HG02588 (cell line): ENCODE measurements around the gene ARID3A.
A peak's percentile ranks its signal among the peaks of the same experiment; 100 is the strongest.

Experiments used
- ATAC-seq: cut with Tn5 transposase; IDR thresholded peaks from one replicate; pipeline ENCODE4 v1.9.1; 2021; ENCODE audit warnings: mild to moderate bottlenecking, moderate library complexity; ENCODE audit not compliant: unreplicated experiment

The ARID3A gene

DNA sequence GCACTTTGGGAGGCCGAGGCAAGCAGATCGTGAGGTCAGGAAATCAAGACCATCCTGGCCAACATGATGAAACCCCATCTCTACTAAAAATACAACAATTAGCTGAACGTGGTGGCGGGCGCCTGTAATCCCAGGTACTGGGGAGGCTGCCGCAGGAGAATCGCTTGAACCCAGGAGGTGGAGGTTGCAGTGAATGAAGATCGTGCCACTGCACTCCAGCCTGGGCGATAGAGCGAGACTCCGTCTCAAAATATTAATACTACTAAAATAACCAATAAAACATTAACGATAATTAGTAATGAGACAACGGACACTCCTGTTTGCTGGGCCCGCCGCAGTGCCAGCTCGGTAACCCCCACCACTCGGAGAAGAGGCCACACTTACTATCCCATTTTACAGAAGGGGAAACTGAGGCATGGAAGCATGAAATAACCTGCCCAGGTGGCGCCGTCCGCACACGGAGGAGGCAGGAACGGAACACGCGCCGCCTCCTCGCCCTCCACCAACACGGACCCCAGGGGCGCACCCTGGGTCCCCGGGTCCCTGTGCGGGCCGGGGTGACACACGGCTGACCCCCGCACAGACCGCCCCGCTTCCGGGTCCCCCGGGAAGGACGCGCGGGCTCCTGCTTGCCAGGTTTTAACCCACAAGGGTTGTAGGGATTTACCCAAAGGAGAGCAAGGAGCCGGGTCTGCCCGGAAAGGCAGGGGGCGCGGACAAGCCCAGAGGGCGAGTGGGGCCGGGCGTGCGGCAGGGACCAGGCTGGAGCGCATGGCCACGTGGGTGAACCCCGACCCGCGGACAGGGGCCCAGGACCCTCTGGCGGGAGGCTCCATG is 14.4 kb upstream of the ARID3A start:
- ATAC-seq: no peak

DNA sequence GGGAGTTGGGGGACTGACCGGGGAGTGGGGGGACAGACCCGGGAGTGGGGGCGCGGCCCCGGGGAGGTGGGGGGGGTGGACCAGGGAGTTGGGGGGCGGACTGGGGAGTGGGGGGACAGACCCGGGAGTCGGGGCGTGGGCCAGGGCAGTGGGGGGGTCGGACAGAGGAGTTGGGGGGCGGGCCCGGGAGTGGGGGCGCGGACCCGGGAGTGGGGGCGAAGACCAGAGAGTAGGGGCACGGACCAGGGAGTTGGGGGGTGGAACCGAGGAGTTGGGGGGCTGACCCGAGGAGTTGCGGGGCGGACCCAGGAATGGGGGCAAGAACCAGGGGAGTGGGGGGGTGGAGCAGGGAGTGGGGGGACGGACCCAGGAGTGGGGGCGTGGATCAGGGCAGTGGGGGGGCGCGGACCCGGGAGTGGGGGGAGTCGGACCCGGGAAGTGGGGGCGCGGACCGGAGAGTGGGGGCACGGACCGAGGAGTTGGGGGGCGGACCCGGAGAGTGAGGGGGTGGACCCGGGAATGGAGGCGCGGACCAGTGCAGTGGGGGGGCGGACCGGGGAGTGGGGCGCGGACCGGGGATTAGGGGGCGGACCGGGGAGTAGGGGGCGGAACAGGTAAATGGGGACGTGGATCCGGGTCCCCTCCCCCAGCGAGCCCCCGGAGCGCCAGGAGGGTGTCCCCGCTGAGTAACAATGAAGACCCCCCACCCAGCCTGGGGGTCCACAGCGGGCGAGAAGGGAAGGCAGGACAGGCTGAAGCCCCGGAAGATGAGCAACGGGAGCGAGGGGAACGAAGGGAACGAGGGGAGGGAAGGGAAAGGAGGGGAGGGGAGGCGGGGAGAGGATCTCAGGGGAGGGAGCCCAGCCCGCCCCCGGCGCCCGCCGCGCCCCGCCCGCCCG is 13.4 kb upstream of the ARID3A start:
- no peak for ATAC-seq

DNA sequence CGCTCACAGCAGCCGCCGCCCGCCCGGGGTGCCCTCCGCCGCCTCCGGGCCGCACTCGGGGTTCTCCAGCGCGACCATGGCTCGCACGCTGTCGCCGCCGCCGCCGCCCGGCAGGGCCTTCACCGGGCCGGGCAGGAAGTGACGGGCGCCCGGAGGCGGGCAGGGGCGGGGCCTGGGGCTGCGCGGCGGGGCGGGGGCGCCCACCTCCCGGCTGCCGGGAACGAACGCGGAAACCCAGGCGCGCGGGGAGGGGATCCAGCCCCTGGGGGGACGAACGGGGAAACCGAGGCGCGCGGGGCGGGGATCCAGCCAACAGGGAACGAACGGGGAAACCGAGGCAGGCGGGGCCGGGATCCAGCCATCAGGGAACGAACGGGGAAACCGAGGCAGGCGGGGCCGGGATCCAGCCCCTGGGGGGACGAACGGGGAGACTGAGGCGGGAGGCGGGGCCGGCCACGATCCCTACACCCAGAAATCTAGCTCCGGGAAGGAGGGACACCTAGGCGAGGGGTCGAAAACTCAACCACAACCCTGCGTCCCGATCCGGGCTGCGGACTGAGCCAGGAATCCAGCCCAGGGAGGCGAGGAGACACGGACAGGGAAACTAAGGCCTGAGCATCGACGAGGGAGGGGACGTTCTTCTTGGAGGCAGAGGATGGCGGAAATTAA is 12.6 kb upstream of the ARID3A start, which contains the start of gene R3HDM4:
R3HDM4 (minus strand) TSS at position 140 of the 669 bp plus-strand sequence; CDS start at position 78, 62 bp downstream.
- peak; percentile 48 for ATAC-seq

DNA sequence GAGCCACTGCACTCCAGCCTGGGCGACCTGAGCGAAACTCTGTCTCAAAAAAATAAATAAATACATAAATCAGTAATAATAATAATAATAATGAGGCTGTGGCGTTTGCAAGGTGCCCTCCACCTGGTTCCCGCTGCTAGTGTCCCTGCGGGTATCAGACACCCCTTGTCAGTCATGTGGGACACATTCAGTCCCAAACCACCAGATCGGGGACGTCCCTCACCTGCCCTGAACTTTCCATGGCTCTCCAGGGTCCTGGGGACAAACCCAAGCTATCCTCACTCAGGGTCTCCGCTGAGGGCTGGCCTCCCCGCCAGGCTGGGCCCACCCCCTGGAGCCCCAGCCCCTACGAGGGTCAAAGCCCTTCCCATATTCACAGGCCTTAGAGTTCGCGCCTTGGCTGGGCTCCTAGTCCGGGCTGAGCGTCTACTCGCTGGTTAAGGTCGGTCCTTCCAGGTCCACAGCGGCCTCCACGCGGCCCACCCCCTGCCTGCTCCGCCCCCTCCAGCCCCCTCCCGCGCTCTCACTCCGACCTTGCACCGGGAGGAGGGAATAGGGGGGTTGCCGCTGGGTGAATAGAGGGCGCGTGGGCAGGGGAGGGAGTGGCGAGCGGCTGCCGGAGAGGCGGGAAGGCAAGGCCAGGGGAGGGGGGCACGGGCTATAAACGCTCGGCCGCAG is 9.1 kb upstream of the ARID3A start:
- no peak for ATAC-seq

DNA sequence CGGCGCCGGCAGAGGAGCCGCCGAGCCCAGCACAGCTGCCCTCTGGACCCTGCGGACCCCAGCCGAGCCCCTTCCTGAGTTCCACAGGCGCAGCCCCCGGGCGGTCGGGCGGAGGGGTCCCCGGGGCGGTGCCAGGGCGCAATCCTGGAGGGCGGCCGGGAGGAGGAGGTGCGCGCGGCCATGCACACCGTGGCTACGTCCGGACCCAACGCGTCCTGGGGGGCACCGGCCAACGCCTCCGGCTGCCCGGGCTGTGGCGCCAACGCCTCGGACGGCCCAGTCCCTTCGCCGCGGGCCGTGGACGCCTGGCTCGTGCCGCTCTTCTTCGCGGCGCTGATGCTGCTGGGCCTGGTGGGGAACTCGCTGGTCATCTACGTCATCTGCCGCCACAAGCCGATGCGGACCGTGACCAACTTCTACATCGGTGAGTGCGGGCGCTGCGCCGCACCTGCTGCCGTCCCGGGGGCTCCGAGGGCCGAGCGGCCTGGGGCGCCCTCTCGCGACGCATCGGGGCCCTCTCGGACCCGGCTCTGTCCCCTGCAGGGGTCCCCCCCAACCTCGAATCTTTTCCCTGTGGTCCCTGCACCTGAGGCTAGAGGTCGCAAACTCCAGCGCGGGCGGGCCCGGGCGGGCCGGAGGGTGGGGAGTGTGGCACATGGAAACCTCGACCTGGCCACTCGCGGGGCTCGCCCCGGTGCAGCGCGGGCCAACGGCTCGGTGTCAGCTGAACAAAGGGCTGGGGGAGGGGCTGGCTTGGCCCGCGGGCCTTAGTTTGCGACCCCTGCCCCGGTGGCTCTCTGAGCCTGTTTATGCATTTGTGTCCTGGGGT is 8.3 kb upstream of the ARID3A start, which contains the start of gene KISS1R:
KISS1R (plus strand) TSS at position 11 of the 829 bp plus-strand sequence; CDS start at position 181, 170 bp downstream.
- ATAC-seq: no peak

DNA sequence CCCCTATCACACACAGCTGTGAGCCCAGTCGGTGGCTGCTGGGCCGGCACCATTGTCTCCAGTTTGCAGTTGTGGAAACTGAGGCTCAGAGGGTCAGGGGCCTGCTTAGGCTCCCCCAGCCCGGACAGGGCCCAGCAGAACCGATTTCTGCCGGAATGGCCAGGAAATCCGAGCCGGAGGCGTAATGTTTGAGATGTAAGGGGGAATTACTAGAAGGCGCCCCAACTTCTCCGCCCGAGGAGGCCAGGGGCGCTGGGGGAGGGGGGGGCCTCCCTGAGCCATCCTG is 7.7 kb upstream of the ARID3A start:
- ATAC-seq: no peak

DNA sequence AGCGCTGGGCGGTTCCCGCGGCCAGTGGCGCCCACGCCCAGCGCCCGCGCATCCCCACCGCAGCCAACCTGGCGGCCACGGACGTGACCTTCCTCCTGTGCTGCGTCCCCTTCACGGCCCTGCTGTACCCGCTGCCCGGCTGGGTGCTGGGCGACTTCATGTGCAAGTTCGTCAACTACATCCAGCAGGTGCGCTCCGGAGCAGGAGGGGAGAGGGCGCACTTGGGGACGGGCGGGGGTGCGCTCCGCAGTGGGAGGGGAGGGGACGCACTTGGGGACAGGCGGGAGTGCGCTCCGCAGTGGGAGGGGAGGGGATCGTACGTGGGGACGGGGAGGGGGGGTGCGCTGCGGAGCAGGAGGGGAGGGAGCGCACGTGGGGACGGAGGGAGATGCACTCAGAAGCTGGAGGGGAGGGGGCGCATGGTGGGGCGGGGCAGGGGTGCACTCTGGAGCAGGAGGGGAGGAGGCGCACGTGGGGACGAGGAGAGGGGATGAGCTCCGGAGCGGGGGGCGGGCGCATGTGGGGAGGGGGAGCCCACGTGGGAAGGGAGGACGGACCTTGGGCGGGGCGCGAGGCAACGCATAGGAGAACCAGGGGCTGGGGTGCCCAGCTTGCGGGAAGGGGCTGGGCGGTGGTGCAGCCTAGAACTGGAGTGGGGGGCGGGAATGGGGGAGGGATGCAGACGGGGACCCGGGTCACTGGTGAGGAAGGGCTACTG is 7.2 kb upstream of the ARID3A start:
- ATAC-seq: no peak

DNA sequence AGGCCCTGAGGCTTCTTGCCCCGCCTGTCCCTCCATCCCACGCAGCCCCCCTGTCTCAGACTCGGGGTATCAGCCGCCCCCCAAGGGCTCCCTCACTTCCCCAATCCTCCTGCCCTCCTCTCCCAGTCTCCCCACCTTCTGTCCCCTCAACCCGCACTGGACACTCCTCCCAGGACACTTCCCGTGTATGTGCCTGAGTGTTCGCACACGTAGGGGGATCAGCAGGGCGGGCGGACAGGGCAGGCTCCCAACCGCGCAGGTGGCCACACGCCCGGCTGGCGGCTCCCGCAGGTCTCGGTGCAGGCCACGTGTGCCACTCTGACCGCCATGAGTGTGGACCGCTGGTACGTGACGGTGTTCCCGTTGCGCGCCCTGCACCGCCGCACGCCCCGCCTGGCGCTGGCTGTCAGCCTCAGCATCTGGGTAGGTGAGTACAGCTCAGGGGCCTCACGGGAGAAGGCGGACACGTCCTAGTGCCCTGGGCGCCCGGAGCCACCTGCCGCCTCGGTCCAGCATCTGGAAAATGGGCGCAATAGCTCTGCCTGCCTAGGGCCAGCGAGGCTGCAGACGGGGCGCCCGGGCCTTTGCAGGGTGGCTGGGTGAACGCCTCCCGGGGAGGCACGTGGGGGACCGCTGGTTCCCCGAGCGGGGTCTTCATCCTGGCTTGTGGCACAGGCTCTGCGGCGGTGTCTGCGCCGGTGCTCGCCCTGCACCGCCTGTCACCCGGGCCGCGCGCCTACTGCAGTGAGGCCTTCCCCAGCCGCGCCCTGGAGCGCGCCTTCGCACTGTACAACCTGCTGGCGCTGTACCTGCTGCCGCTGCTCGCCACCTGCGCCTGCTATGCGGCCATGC is 6.4 kb upstream of the ARID3A start:
- no peak for ATAC-seq

DNA sequence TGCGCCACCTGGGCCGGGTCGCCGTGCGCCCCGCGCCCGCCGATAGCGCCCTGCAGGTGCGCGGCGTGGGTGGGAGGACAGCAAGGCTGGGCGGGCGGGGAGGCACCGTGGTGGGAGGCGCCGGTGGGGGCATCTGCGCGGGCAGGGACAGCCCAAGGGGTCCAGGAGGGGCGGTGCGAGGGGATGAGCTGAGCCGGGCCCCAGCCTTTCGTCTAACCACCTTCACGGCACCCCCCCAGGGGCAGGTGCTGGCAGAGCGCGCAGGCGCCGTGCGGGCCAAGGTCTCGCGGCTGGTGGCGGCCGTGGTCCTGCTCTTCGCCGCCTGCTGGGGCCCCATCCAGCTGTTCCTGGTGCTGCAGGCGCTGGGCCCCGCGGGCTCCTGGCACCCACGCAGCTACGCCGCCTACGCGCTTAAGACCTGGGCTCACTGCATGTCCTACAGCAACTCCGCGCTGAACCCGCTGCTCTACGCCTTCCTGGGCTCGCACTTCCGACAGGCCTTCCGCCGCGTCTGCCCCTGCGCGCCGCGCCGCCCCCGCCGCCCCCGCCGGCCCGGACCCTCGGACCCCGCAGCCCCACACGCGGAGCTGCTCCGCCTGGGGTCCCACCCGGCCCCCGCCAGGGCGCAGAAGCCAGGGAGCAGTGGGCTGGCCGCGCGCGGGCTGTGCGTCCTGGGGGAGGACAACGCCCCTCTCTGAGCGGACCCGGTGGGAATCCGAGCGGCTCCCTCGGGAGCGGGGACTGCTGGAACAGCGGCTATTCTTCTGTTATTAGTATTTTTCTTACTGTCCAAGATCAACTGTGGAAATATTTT is 5.6 kb upstream of the ARID3A start:
- ATAC-seq: peak; percentile 31

DNA sequence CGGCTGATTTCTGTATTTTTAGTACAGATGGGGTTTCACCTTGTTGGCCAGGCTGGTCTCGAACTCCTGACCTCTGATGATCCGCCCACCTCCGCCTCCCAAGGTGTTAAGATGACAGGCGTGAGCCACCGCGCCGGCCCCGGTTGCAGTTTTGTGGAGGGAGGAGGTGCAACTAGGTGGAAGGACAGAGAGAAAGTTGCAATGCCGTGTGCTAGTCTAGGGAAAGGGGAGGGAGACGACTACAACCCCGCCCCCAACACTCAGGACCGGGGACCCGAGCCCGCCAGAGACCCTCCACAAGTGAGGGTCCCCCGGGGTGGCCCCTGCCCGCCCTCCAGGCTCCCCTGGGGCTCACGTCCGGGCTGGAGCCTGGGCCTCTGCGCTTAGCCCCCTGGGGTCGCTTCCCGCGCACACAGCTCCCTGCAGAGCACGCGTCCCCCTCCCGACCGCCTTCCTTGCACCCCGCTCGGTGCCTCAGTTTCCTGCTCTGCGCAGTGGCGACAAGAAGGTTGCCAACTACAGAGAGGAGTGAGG is 1.2 kb upstream of the ARID3A start:
- no peak for ATAC-seq

DNA sequence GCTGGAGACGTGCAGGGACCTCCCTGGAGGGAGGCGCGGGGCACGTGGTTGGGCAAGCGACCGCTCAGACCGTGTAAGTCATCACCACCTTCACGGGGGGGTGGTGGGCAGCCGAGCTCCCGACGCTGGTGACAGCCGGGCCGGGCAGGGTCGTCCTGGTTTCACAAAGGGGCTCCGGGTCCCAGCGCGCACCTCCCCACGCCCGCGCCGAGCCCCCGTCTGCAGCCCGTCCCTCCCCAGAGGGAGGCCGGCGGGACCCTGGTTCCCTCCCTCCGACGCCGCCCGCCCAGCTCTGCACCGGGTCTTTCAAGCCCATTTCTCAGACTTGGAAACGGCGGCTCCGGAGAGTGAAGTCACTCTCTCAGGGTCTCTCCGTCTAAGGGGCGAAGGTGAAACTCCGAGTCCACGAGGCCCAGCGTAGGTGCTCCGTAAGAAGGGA is 729 bp upstream of the ARID3A start:
- ATAC-seq: peak; percentile 29

DNA sequence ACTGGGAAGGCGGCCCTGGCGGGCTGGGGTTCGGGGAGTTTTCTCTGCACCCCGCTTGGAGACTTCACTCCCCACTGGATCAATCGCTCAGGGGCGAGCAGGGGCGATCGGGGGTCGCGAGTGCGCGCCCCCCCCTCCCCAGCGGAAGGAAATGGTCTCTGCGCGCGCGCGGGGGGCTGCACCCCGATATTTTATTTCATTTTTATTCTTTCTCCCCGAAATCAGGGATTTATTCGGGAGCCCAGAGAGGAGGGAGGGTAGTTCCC is 421 bp downstream of the ARID3A start:
- no peak for ATAC-seq

DNA sequence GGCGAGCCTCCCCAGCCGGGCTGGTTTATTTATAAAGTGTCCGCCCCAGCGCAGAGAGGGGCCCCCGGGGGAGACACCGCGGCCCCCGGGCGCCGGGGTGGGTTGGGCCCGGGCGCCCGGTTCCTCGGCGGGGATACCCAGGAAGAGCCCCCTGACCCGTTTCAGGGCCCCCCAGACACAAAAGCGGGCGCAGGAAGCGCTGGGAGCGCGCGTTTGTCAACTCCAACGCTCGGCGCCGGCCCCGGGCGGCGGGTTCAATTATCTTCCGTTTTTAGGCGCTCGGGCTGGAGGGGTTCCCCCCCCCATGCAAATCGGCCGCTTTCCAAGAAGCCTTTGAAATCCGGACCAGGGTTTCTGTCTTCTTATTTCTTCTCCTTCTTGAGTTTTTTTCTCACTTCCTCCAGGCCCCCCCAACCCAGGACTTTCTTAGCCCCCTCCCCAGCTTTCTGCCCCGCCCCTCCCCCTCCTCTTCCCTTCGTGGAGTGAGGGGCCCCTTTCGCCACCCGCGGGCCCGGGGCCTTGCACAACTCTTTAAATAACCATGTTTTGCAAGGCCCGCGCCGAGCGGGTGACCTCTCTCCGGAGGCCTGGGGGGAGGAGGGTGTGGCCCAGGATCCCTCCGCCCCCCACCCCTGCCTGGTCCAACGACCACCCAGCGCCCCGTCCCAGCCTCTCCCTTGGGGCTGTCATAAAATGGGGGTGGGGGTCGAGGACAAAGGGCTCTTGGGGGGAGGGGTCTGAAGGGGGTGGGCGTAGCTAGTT is 935 bp downstream of the ARID3A start:
- ATAC-seq: no peak

DNA sequence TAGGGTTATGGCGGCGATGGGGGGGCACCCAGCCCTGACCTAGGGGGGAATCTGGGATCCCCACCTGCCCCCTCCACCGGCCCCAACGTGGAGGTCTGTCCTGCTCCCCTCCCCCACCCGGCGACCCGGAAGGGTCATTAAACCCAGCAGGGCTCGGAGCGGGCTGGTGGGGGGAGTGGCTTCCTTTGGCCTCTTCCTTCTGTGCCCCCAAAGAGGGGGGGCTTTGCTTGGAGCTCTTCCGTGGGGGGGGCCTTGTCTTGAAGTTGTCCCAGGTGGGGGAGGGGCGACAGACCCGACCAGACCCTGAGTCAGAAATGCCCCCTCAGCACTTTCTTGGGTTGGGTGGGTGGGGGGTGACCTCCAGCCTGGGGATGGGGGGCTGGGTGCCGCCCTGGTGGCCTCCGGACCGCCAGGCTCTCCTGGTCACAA is 1.5 kb downstream of the ARID3A start:
- no peak for ATAC-seq

DNA sequence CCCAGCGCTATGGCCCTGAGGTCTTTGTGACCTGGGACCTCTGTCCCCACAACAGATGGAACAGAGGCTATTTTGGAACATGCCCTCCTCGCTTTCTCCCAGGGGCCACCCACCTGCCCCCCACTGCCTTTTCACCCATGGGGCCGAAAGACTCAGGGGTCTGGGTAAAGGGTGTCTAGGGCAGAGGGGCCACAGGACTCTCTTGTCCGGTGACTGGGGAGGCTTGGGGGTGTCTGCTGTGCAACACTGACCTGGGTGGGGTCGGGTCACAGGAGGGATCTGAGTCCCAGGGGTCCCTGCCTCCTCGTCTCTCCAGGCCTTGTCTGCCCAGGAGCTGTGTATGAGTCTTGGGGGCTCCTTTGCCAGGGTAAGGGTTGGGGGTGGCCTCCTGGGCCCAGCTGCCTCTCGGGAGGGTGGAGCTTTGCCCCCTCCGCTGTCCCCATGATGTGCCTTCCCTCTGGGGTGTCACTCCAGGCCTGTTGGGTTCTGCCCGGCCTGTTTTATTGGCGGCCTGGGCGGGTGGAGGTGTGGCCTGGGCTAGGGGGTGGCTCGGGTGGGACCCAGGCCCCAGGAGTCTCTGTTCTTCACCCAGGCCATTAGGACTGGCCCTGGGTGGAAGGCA is 2.1 kb downstream of the ARID3A start:
- ATAC-seq: no peak

DNA sequence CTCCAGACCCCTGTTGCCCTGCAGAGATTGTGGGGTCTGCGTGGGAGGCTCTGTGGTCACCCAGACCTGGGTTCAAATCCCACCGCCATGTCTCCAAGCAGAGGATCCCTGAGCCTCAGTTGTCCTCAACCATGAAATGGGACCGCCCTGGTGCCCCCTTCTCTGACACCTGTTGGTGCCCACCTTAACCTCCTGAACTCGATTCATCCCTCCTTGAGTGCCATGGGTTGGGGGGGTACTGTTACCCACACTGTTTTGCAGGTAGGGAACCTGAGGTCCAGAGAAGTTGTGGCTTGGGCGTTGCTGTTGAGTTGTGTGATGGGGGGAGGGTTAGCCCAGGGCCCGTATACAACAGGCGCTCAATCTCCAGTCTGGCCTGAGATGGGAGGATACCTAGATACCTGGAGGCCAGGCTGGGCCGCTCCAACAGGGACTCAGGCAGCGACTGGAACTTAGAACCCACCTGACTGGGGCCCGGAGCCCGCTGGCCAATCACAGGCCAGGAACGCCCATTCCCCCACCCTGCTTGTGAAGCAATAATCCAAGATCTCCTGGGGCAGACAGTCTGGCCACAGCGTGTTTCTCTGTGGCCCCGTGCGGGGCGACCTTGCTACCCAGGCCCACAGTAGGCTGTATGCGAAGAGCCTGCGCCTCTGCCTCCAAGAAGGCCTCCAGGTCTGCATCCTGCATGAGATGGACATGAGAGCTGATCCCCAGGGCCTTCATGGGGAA is 2.8 kb downstream of the ARID3A start:
- no peak for ATAC-seq
